GM12891 (cell line): ENCODE measurements around the gene ZFX.
A peak's percentile ranks its signal among the peaks of the same experiment; 100 is the strongest.

Source experiments
- PAX5 ChIP-seq: IDR thresholded peaks from 2 replicates; pipeline ENCODE4 v1.6.1; 2011; ENCODE audit warnings: low read length, moderate library complexity, mild to moderate bottlenecking; ENCODE audit not compliant: insufficient read depth, severe bottlenecking
- POLR2A ChIP-seq: IDR thresholded peaks from 2 replicates; pipeline ENCODE4 v1.6.1; 2011; ENCODE audit warnings: low read depth, low read length, control low read depth
- POLR2AphosphoS5 ChIP-seq: IDR thresholded peaks from 2 replicates; pipeline ENCODE4 v1.6.1; 2011; ENCODE audit warnings: low read depth, low read length, control low read depth
- SPI1 ChIP-seq: IDR thresholded peaks from 2 replicates; pipeline ENCODE4 v1.6.1; 2011; ENCODE audit warnings: low read depth, low read length, control low read depth
- TAF1 ChIP-seq: IDR thresholded peaks from 2 replicates; pipeline ENCODE4 v1.6.1; 2011; ENCODE audit warnings: low read depth, low read length, control low read depth

- TF ChIP-seq POLR2A (no peak), PAX5 (no peak), SPI1 (no peak), TAF1 (no peak), POLR2AphosphoS5 (0 out of 2 replicates have a peak, but pooled peaks have one; percentile 36)
These were observed at the start of gene ZFX for GRCh38 chrX:24149351-24150050.
